Fibroblast of lung (primary cell): ENCODE results near the gene OCA2. TPM values are rescaled to one million over a fixed set of nuclear protein-coding genes. Genes with fewer than 3 reads are reported as not detected.
A peak's percentile ranks its signal among the peaks of the same experiment; 100 is the strongest.

Source experiments
- DNase-seq, 2 donors: peaks; one replicate each; pipeline versions ENCODE4 v3.0.0 to v3.0.0-alpha.2; 2010; ENCODE audit warnings: low read depth in 2 of 2
- H2AFZ ChIP-seq: 2 replicates; pipeline ENCODE4 v1.5.1; 2012; ENCODE audit warnings: low read length, control low read depth, inconsistent platforms
- H3K27ac ChIP-seq: 2 replicates; pipeline ENCODE4 v1.5.1; 2011; ENCODE audit warnings: low read length, control low read depth; ENCODE audit not compliant: insufficient read depth
- H3K27me3 ChIP-seq: 2 replicates; pipeline ENCODE4 v1.5.1; 2011; ENCODE audit warnings: mild to moderate bottlenecking, low read length; ENCODE audit not compliant: control insufficient read depth, insufficient read depth
- H3K36me3 ChIP-seq: 2 replicates; pipeline ENCODE4 v1.5.1; 2011; ENCODE audit warnings: low read length; ENCODE audit not compliant: control insufficient read depth, insufficient read depth
- H3K4me1 ChIP-seq: 2 replicates; pipeline ENCODE4 v1.5.1; 2011; ENCODE audit warnings: low read length; ENCODE audit not compliant: control insufficient read depth, insufficient read depth; ENCODE audit errors: extremely low read depth
- H3K4me2 ChIP-seq: 2 replicates; pipeline ENCODE4 v1.5.1; 2011; ENCODE audit warnings: low read length, control low read depth; ENCODE audit not compliant: insufficient read depth; ENCODE audit errors: extremely low read depth
- H3K4me3 ChIP-seq, 4 experiments: fragments of 200-600 bp in 1 of 4; sonication (generic) in 1 of 4; replicated peaks in 1 of 4; 2 replicates each; pipeline ENCODE4 v1.5.1; 2011 to 2016; ENCODE audit warnings: low read length in 4 of 4, low read depth in 3 of 4, mild to moderate bottlenecking in 3 of 4, control low read depth in 2 of 4, inconsistent platforms in 1 of 4, mixed read lengths in 1 of 4; ENCODE audit not compliant: insufficient read depth in 1 of 4; ENCODE audit errors: control extremely low read depth in 1 of 4
- H3K79me2 ChIP-seq: 2 replicates; pipeline ENCODE4 v1.5.1; 2012; ENCODE audit warnings: mild to moderate bottlenecking, low read length, inconsistent platforms; ENCODE audit not compliant: control insufficient read depth, insufficient read depth
- H3K9ac ChIP-seq: 2 replicates; pipeline ENCODE4 v1.5.1; 2011; ENCODE audit warnings: mild to moderate bottlenecking, low read length, control low read depth; ENCODE audit not compliant: insufficient read depth
- H3K9me3 ChIP-seq: 2 replicates; pipeline ENCODE4 v1.5.1; 2012; ENCODE audit warnings: low read depth, low read length; ENCODE audit not compliant: control insufficient read depth, insufficient read depth
- H4K20me1 ChIP-seq: 2 replicates; pipeline ENCODE4 v1.5.1; 2011; ENCODE audit warnings: low read length; ENCODE audit not compliant: control insufficient read depth, insufficient read depth; ENCODE audit errors: extremely low read depth
- EZH2 ChIP-seq: IDR thresholded peaks from 2 replicates; pipeline ENCODE4 v1.5.1; 2012; ENCODE audit warnings: low read length, control low read depth, mild to moderate bottlenecking; ENCODE audit errors: missing control alignments
- polyA plus RNA-seq, 2 donors: library from polyadenylated mRNA; depleted of rRNA in 1 of 2; stranded (reverse) in 1 of 2; unstranded in 1 of 2; fragments of >200 nt; gene quantifications; 2 replicates each; pipeline ENCODE4 v1.2.1, GENCODE V29; 2011 to 2012; ENCODE audit warnings: missing spikeins in 1 of 2
- total RNA-seq: library from RNA; depleted of rRNA; stranded (reverse); fragments of >200 nt; gene quantifications from 2 replicates; pipeline ENCODE4 v1.2.1, GENCODE V29; 2014
- TF ChIP-seq, protein P1 (sequence below), 2 donors: IDR thresholded peaks in 1 of 2; conservative IDR thresholded peaks in 1 of 2; 1 replicate in 1 of 2; 2 replicates in 1 of 2; pipeline ENCODE4 v1.5.1; 2011 to 2012; ENCODE audit warnings: low read length in 2 of 2, control low read depth in 1 of 2, inconsistent platforms in 1 of 2, low read depth in 1 of 2, mild to moderate bottlenecking in 1 of 2

OCA2 gene
- total and polyA plus RNA-seq, 2 donors (not counting 1 experiment from before 2014, with no cell fraction given), result not detected

DNA sequence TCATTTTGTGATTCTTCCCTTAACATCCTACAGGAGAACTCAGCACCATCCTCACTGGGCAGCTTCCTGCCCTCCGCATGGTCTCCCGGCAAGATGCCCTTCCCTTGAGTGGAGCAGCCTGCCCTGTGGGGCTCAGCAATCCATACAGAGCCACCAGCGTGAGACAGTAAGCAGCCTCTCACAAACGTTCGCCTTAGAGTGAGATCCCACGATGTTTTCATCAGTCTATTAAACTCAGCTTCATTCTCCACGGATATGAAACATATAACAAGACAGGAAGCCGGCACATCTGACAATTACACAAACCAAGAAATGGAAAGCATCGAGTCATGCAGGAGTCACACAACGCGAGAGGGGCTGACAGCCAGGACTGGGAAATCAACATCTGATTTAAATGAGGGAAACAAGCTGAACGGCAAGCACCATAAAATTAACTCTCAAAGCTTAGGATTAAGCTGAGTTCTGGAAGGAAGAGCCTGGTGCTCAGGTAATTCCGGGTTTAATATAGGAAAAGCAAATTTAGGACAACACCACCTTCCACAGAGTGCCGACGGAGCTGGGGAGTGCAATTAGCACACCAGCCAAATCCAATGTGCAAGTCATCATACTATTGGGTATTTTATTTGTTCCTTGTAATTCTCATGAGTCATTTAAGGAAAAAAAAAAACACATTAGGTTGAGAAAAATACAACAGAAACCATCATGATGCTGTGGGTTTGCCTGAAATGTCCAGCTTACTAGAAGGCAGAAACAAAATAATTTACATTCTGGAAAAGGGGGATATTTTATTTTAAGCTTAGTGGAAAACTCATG is 272.0 kb downstream of the OCA2 start:
- H3K27ac ChIP-seq, result peak overlapping the region; percentile 45
- peak overlapping the region; percentile 15 for H3K4me2 ChIP-seq
- H2AFZ ChIP-seq, result peak overlapping the region; percentile 1

DNA sequence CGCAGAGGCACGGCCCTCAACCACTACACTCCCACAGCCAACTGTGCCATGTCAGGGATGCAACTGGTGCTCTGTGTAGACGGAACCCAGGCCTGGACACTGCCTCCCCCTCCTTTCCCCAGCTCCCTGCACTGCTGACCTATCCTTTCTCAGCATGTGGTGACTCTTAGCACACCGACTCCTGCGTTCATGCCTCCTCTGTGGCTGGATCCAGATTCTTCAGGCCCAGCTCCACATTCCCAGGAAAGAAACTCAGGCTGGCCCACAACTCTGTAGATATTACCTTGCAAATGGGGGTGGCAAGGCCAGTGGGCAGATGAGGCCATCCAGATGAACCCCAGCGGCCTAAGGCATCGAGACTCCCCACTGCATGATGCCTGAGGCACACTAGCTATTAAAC is 272.7 kb downstream of the OCA2 start:
- Histone ChIP-seq H4K20me1 (no peaks in the 10 kb centered on the region), H3K79me2 (no peaks in the 10 kb centered on the region), H3K4me1 (no peaks in the 10 kb centered on the region), H3K9ac (no peak overlapping the region), H3K4me3 (no peak overlapping the region), H3K36me3 (no peaks in the 10 kb centered on the region), H3K9me3 (no peaks in the 10 kb centered on the region), H3K27ac (no peak overlapping the region), H2AFZ (no peak overlapping the region), H3K27me3 (no peaks in the 10 kb centered on the region), H3K4me2 (no peak overlapping the region)
- DNase-seq, result peak in 1 of 2 donors; percentile 54
- TF ChIP-seq, protein P1, sequence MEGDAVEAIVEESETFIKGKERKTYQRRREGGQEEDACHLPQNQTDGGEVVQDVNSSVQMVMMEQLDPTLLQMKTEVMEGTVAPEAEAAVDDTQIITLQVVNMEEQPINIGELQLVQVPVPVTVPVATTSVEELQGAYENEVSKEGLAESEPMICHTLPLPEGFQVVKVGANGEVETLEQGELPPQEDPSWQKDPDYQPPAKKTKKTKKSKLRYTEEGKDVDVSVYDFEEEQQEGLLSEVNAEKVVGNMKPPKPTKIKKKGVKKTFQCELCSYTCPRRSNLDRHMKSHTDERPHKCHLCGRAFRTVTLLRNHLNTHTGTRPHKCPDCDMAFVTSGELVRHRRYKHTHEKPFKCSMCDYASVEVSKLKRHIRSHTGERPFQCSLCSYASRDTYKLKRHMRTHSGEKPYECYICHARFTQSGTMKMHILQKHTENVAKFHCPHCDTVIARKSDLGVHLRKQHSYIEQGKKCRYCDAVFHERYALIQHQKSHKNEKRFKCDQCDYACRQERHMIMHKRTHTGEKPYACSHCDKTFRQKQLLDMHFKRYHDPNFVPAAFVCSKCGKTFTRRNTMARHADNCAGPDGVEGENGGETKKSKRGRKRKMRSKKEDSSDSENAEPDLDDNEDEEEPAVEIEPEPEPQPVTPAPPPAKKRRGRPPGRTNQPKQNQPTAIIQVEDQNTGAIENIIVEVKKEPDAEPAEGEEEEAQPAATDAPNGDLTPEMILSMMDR (conservative IDR thresholded peaks at IDR 0.05 in 1 of 2, IDR thresholded peaks at IDR 0.05 in 1 of 2; ENCODE audit: low read depth in 1 of 2, low read length in 2 of 2), result no peak
- no peak for TF ChIP-seq EZH2

More for the DNA sequence above, 272.0 kb downstream of the OCA2 start:
- Histone ChIP-seq H3K27me3 (no peaks in the 10 kb centered on the region), H3K36me3 (no peaks in the 10 kb centered on the region), H3K4me3 (peak overlapping the region in 1 of 4 experiments; percentile 20), H3K79me2 (no peaks in the 10 kb centered on the region), H3K4me1 (no peaks in the 10 kb centered on the region), H3K9me3 (no peaks in the 10 kb centered on the region), H3K9ac (no peak overlapping the region), H4K20me1 (no peaks in the 10 kb centered on the region)
- peak; percentile 46 to 68 for DNase-seq
- TF ChIP-seq, protein P1 (conservative IDR thresholded peaks at IDR 0.05 in 1 of 2, IDR thresholded peaks at IDR 0.05 in 1 of 2; ENCODE audit: low read depth in 1 of 2, low read length in 2 of 2), result no peak
- TF ChIP-seq EZH2, result no peak

DNA sequence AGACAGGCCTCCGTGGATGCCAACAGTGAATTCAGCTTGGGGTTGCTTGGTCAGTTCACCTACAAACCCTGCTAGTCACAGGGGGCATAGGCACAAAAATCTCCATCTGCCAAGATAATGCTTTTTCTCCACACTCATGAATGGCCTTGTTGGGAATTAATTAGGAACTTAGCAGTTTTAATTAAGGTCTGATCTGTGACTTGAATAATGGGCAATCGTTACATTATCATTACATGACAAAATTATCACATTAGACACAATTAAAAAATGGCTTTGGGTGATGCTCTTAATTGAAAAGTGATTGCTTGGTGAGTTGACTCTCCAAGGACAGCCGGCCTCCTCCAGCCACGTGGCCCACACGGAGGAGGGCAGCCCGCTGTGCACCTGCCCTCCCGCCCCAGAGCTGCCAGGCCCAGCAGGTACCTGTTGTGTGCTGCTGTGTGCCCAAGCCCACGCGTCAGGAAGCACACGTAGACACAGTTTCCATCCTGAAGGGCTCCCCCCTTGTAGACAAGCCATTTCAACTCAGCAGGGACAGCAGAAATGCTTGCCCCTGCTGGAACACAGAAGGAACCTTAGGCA is 274.2 kb downstream of the OCA2 start:
- Histone ChIP-seq H3K27me3 (no peaks in the 10 kb centered on the region), H3K4me3 (no peak overlapping the region), H3K4me1 (no peaks in the 10 kb centered on the region), H3K9me3 (no peaks in the 10 kb centered on the region), H2AFZ (no peak overlapping the region), H3K9ac (no peak overlapping the region), H3K36me3 (no peaks in the 10 kb centered on the region), H4K20me1 (no peaks in the 10 kb centered on the region), H3K79me2 (no peaks in the 10 kb centered on the region), H3K27ac (no peak overlapping the region), H3K4me2 (no peak overlapping the region)
- TF ChIP-seq EZH2, result no peak
- TF ChIP-seq, protein P1 (conservative IDR thresholded peaks at IDR 0.05 in 1 of 2, IDR thresholded peaks at IDR 0.05 in 1 of 2; ENCODE audit: low read depth in 1 of 2, low read length in 2 of 2), result no peak
- DNase-seq, result no peak
